Mononuclear cell (primary cell): Measurements from ENCODE around the gene CHID1. TPM values are rescaled to one million over a fixed set of nuclear protein-coding genes. Genes with fewer than 3 reads are reported as not detected.

Experiments used
- H3K27me3 ChIP-seq: 2 replicates; pipeline ENCODE4 v1.6.0; 2011; ENCODE audit warnings: low read length, control low read depth; ENCODE audit not compliant: insufficient read depth
- H3K4me1 ChIP-seq: 2 replicates; pipeline ENCODE4 v1.5.1; 2011; ENCODE audit warnings: mild to moderate bottlenecking, low read length, control low read depth; ENCODE audit not compliant: insufficient read depth
- H3K4me3 ChIP-seq: 2 replicates; pipeline ENCODE4 v1.5.1; 2011; ENCODE audit warnings: mild to moderate bottlenecking, low read length, moderate library complexity
- H3K9me3 ChIP-seq: 2 replicates; pipeline ENCODE4 v1.5.1; 2011; ENCODE audit warnings: low read depth, mild to moderate bottlenecking, control low read depth, low read length
- total RNA-seq: library from RNA; depleted of rRNA; stranded (reverse); fragments of >200 nt; gene quantifications from one replicate; pipeline ENCODE4 v1.2.3, GENCODE V29; 2012

CHID1 gene
- total RNA-seq, 1 donor: 8.2 TPM

DNA sequence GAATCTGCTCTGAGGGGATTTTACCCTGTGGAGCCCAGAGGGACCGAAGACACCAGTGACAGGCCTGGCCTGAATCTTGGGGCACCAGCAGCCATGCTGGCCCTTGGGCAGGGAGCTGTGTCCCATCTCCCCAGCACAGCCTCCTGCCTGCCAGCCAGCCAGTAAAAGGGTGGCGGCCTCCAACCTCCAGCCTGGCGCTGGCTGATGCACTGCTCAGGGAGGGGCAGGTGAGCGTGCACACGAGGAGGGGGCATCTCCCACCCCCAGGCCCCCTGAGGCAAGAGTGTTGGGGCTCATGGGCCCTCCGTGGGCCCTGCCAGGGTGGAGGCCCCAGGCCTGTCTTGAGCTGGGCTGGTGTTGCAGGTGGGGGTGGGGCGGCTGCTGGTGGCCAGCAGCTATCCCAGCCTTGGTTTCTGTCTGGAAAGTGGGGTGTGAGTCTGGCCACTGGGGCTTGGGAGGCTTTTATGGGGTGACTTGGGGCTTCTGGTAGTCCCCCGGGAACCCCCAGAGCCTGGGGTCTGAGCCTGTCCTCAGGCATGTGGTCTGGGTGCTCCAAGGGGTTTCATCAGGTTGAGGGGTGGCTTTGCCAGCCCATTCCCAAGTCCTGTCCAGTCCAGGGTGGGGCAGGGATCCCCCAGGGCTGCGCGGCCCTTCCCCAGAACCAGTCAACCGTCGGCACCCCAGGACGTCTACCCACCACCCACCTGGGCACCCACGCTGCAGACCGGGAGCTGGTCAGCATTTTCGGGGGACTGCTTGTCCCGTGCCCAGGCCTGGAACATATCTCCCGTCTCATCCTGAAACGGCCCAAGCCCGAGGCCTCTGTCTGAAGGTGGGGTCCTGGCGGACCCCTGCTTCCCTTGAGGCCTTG lies 50.1 kb downstream of the CHID1 start:
- Histone ChIP-seq H3K27me3 (no peaks in the 10 kb centered on the region), H3K9me3 (no peaks in the 10 kb centered on the region), H3K4me1 (no peaks in the 10 kb centered on the region), H3K4me3 (no peak overlapping the region)

DNA sequence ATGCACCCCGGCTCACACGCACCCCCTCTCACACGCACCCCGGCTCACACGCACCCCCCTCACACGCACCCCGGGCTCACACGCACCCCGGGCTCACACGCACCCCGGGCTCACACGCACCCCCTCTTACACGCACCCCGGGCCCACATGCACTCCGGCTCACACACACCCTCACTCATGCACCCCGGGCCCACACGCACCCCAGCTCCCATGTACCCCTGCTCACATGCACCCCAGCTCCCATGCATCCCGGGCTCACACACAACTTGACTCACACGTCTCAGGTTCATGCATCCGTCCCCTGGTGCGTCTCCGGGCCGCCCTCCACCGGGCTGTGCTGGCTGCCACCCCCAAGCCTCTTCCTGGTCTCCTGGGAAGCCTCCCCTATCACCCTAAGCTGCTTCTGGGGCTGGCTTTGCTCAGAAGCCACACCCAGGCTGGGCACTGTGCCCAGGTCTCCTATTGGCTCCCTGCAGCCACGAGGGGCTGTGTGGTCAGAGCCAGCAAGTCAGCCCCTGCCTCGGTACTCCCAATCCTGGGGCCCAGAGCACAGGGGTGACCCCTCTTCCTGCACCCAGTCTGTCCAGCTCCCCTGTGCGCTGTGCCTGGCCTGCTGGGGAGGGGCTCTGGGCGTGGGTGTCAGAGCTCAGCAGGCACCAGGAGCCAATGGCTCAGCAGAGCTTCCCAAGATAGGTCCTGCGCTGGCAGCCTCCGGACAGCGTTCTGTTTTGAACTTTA lies 51.0 kb downstream of the CHID1 start:
- no peaks in the 10 kb centered on the region for H3K4me1 ChIP-seq
- H3K4me3 ChIP-seq: no peak overlapping the region
- H3K9me3 ChIP-seq: no peaks in the 10 kb centered on the region
- no peaks in the 10 kb centered on the region for H3K27me3 ChIP-seq

DNA sequence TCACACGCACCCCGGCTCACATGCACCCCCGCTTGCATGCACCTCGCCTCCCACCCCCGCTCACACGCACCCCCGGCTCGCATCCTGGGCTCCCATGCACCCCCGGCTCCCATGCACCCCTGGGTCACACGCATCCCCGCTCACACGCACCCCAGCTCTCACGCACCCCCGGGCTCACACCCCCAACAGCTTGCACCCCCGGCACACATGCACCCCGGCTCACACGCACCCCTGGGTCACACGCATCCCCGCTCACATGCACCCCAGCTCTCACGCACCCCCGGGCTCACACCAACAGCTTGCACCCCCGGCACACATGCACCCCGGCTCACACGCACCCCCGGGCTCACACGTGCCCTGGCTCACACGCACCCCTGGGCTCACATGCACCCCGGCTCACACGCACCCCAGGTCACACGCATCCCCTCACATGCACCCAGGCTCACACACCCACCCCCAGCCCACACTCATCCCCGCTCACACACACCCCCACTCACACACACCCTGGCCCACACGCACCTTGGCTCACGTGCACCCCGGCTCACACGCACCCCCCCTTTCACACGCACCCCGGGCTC lies 51.8 kb downstream of the CHID1 start:
- no peak overlapping the region for H3K4me3 ChIP-seq
- no peaks in the 10 kb centered on the region for H3K9me3 ChIP-seq
- H3K4me1 ChIP-seq: no peaks in the 10 kb centered on the region
- H3K27me3 ChIP-seq: no peaks in the 10 kb centered on the region

DNA sequence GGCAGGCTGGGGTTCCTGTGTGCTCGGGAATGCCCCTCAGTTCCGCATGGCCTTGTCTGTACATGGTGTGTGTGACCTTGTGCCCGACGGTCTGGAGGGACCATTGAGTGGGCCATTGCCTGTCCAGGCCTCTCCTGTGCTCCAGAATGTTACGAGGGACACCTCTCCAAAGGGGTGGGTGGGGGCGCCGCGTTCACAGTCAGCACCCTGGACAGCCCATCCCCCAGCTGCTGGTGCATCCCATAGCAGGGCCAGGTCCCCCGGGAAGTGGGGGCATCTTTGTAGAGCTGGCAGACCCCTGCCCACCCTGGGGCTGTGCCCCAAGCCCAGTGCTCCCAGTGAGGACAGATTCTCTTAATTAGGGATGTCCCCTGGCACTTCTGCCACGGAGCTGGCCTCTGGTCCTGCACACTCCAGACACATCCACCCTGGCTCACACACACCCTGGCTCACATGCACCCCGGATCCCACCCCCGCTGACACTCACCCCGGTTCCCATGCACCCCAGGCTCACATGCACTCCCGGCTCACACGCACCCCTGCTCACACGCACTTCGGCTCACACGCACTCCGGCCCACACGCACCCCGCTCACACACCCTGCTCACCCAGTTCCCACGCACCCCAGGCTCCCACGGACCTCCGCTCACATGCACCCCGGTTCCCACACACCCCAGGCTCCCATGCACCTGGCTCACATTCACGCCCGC lies 52.4 kb downstream of the CHID1 start:
- H3K4me1 ChIP-seq: no peaks in the 10 kb centered on the region
- H3K9me3 ChIP-seq: no peaks in the 10 kb centered on the region
- H3K27me3 ChIP-seq: no peaks in the 10 kb centered on the region
- no peak overlapping the region for H3K4me3 ChIP-seq

DNA sequence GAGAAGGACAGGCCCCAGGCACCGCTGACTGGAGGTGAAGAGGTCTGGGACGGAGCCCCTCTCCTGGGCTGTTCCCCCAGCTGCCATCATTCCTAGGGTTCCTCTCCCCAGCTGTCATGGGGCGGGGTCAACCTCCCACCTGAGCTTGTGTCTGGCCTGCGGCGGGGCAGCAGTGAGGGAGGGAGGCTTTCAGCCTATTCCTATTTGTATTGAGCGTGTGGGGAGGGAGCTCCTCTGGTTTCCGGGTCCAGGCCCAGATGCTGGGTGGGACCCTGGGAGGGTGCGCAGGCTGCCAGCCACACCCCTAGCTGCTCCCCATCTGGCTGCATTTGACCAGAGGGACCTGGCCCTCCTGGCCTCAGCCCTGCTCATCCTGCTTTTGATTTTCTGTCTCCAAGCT lies 54.2 kb downstream of the CHID1 start:
- no peaks in the 10 kb centered on the region for H3K9me3 ChIP-seq
- no peak overlapping the region for H3K4me3 ChIP-seq
- H3K27me3 ChIP-seq: no peaks in the 10 kb centered on the region
- no peaks in the 10 kb centered on the region for H3K4me1 ChIP-seq

DNA sequence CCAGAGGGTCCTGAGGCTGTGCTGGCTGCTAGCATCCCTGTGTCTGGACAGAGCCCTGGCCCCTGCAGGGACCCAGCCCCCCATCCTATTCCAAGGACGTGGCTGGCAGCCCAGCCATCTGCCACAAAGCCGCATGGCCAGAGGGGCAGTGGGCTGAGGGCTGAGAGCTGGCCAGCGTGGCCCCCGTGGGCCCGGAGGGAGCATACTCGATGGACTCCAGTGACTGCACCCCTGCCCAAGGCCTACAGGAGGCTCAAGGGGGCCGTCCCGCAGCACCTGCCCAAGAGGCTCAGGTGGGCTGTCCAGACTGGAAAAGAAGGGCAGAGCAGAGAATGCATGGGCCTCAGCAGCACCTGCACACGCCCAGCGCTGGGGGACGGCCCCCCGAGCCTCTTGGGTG lies 54.8 kb downstream of the CHID1 start:
- Histone ChIP-seq H3K4me3 (no peak overlapping the region), H3K9me3 (no peaks in the 10 kb centered on the region), H3K27me3 (no peaks in the 10 kb centered on the region), H3K4me1 (no peaks in the 10 kb centered on the region)

DNA sequence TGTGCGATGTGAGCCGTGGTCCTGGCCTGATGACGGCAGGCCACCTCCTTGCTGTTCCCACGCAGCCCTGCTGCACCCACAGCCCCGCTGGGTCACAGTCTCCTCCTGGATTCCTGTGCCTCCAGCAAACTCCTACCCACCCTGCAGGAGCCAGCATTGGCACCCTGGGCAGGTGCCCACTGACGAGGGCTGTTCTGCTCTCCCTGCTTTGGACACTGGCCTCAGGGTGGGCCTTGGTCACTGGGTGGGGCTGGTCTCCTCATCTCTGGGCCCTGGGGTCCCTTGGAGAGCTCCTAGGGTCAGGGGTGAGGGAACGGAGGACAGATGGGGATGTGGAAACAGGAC lies 55.3 kb downstream of the CHID1 start:
- Histone ChIP-seq H3K27me3 (no peaks in the 10 kb centered on the region), H3K9me3 (no peaks in the 10 kb centered on the region), H3K4me1 (no peaks in the 10 kb centered on the region), H3K4me3 (no peak overlapping the region)

DNA sequence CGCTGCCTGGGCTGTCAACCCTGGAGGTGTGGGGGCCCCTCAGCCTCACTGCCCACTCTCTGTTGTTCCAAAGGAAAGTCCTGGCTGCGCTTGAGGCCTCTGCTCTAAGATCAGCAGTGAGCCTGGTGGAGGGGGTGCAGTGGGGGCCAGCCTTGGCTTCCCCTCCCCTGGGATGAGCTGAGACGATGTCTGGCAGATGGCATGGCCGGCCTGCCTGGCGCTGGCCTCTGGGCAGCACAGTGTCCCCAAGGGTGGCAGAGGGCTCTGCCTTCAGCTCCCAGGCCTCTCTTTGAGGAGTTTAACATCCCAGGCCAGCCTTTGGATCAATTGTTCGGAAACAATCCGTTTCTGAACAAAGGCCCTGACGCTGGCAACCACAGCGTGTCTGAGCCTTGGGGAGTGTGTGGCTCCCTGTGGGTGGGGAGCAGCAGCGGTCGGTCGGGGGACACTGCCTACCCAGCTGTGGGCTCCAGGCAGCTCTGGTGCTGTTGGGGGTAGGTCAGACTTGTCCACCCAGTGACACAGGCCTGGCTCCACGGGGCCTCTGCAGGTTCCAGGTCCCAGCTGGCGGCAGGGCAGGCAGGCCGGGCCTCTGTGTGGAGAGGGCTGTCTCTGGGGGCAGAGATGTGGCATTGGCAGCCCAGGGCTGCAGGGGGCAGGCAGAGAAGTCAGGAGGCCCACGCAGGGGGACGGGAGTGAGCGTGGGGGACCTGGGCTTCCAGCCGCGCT lies 55.8 kb downstream of the CHID1 start:
- Histone ChIP-seq H3K27me3 (no peaks in the 10 kb centered on the region), H3K9me3 (no peaks in the 10 kb centered on the region), H3K4me3 (no peak overlapping the region), H3K4me1 (no peaks in the 10 kb centered on the region)

DNA sequence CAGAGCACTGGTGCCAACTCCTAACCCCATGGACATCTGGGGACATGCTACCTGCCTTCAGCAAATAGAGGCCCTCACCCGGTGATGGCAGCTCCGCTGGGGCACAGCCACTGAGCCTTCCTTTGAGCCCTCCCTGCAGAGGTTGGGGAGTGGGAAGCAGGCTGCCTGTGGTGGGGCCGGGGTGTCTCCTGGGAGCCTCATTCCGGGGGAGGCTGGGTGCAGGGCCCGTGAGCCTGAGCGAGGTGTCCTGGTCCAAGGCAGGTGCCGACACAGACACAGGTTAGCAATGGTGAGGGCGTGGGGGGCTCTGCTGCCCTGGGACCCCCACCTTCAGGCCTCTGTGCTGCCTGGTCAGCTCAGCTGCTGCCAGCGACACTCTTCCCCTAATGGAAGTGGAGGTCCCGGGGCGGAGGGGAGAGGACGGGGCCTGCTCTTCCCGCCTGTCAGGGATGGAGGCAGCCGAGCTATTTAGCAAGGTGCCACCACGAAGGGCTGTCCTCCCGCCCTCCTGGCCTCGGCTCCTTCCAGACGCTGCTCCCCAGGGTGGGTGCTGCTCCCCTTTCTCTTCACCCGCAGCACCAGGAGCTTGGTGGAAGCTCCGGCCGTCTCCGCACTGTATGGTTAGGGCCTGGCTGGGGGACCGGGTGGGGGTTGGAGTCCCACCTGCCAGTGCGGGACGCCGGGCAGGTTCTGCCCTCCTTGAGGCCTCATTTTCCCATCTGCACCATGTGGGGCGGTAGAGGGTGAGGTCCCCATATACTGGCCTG lies 56.7 kb downstream of the CHID1 start:
- Histone ChIP-seq H3K9me3 (no peaks in the 10 kb centered on the region), H3K27me3 (peaks cover 5% of the 10 kb centered on the region), H3K4me3 (no peak overlapping the region), H3K4me1 (peaks cover 4% of the 10 kb centered on the region)

DNA sequence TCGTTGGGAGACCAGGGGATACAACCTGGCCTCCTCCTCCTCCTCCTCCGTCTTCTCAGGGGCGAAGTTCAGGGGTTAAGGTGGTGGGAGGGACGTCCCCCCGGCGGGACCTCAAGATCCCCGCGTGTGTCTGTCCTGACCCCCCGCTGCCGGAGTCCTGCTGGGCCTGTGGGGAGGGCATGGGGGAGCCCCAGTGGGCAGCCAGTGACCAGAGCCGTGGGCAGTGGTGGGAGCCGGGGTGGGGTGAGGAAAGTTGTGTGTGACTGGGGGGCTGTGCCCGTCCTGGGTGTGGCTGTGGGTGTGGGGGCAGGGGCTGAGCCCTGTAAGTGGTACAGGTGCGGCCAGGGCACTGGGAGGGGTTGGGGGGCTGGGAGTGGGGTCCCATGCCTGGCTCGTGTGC lies 57.8 kb downstream of the CHID1 start:
- Histone ChIP-seq H3K4me3 (no peak overlapping the region), H3K9me3 (no peaks in the 10 kb centered on the region), H3K27me3 (peaks cover 10% of the 10 kb centered on the region), H3K4me1 (peaks cover 11% of the 10 kb centered on the region)

DNA sequence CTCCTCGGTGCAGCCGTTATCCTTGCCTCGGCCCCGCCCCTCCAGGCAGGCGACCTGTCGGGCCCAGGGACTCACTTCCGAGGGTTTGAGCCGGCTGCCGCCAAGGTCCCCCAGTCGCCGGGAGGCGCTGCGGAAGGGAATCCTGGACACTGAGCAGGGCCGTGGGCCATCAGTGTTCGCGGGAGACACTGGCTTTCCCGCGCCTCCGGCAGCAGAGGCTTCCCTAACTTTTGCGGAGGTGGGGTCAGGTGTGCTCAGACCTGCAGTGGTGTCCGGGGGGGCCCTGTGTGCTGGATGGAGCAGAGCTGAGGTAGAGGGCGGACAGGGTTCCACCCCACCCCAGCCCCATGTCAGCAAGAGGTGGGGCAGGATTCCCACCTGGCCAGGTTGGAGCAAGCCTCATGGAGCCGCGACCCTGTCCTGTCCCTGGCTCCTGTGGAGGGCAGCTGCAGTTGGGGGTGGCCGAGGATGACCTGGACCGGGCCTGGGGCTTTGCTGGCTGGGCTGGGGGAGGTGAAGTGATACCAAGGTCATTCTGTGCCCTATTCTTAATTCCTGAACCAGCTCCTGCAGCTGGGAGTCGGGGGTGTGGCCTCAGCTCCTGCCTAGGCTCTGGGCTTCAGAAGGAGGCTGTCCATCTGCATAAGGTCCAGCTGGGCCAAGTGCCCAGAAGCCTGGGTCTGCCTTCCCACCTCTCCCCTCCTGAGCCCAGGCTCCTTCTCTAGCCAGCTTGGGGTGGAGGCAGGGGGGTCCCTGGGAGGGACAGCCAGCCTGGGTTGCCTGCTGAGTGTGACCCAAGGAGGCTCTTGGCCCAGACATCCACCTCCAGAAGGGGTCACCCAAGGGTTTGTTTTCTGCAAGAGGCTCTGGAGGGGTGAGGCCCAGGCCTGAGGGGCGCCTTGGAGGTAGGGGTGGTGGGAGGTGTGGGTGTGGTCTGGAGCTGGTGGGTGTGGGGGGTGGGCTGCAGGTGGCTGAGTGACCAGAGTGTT lies 59.5 kb downstream of the CHID1 start:
- Histone ChIP-seq H3K4me3 (no peak overlapping the region), H3K4me1 (peaks cover 11% of the 10 kb centered on the region), H3K27me3 (peaks cover 10% of the 10 kb centered on the region), H3K9me3 (no peaks in the 10 kb centered on the region)

DNA sequence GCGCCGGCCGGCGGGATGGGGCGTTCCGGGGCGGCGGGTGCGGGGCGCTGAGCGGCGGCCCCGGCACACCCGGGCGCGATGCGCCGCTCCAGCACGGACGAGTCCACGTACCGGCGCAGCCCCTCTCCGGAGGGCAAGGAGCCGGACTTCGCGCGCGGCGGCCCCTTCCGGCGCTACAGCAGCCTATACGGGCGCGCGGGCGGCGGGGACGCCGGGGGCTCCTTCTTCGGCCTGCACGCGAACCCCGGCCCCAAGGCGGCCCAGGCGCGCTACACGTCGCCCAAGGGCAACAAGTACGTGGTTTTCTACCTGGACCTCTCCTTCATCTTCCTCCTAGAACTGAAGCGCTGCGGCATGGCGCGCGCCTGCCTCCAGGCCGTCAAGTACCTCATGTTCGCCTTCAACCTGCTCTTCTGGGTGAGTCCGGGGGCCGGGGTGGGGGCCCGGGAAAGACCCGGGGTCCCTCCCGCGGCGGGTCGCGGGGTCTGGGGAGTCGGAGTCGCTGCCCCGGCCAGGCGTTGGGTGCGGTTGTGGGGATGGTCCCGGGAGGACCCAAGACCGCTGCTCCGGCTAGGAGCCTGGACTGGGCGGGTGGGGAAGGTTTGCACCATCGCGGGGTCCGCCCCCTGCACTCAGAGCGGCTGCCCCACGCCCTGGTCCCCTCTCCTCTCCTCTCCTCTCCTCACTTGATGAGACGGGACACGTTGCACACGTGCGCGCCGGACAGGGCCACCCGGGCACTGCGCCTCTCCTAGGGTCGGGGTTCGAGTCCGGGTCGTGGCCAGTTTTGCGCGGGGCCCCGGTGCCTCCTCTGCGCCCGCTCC lies 60.4 kb downstream of the CHID1 start:
- Histone ChIP-seq H3K9me3 (no peaks in the 10 kb centered on the region), H3K4me3 (no peak overlapping the region), H3K4me1 (peaks cover 12% of the 10 kb centered on the region), H3K27me3 (peaks cover 10% of the 10 kb centered on the region)
